Trophoblast cell (in vitro differentiated cells and primary cell): ENCODE measurements around the gene MYLK.

Experiments
- DNase-seq, 2 donors: peaks; one replicate each; pipeline ENCODE4 v3.0.0-alpha.2; 2016
- H2AFZ ChIP-seq: 2 replicates; pipeline ENCODE4 v1.6.1; 2013; ENCODE audit warnings: low read length, moderate library complexity, mild to moderate bottlenecking; ENCODE audit not compliant: insufficient read depth, poor library complexity
- H2AK5ac ChIP-seq: 2 replicates; pipeline ENCODE4 v1.6.1; 2013; ENCODE audit warnings: mild to moderate bottlenecking, low read length
- H2BK120ac ChIP-seq: 2 replicates; pipeline ENCODE4 v1.6.1; 2013; ENCODE audit warnings: low read length, mild to moderate bottlenecking, moderate library complexity; ENCODE audit not compliant: insufficient read depth, poor library complexity
- H2BK12ac ChIP-seq: 2 replicates; pipeline ENCODE4 v1.6.1; 2013; ENCODE audit warnings: mild to moderate bottlenecking, low read length, moderate library complexity
- H2BK5ac ChIP-seq: 2 replicates; pipeline ENCODE4 v1.6.1; 2013; ENCODE audit warnings: low read length, low read depth, moderate library complexity, mild to moderate bottlenecking; ENCODE audit not compliant: poor library complexity
- H3K14ac ChIP-seq: 2 replicates; pipeline ENCODE4 v1.6.1; 2013; ENCODE audit warnings: mild to moderate bottlenecking, low read length
- H3K18ac ChIP-seq: 2 replicates; pipeline ENCODE4 v1.6.1; 2013; ENCODE audit warnings: mild to moderate bottlenecking, low read length
- H3K23ac ChIP-seq: 2 replicates; pipeline ENCODE4 v1.6.1; 2013; ENCODE audit warnings: low read length
- H3K27ac ChIP-seq: 2 replicates; pipeline ENCODE4 v1.5.1; 2013; ENCODE audit warnings: low read depth, mild to moderate bottlenecking, inconsistent platforms, low read length, moderate library complexity
- H3K27me3 ChIP-seq: 2 replicates; pipeline ENCODE4 v1.6.1; 2013; ENCODE audit warnings: inconsistent platforms, mild to moderate bottlenecking, low read length, moderate library complexity; ENCODE audit not compliant: insufficient read depth
- H3K36me3 ChIP-seq, 2 experiments: 1 replicate in 1 of 2; 2 replicates in 1 of 2; pipeline ENCODE4 v1.6.1; 2013; ENCODE audit warnings: low read length in 2 of 2, mild to moderate bottlenecking in 2 of 2, moderate library complexity in 1 of 2; ENCODE audit not compliant: insufficient read depth in 2 of 2, control insufficient read depth in 1 of 2
- H3K4ac ChIP-seq: 2 replicates; pipeline ENCODE4 v1.6.1; 2013; ENCODE audit warnings: low read depth, mild to moderate bottlenecking, low read length, moderate library complexity
- H3K4me1 ChIP-seq, 2 experiments: 1 replicate in 1 of 2; 2 replicates in 1 of 2; pipeline ENCODE4 v1.6.1; 2013; ENCODE audit warnings: low read length in 2 of 2, mild to moderate bottlenecking in 2 of 2, moderate library complexity in 1 of 2; ENCODE audit not compliant: insufficient read depth in 2 of 2, control insufficient read depth in 1 of 2
- H3K4me2 ChIP-seq: 2 replicates; pipeline ENCODE4 v1.6.1; 2013; ENCODE audit warnings: inconsistent platforms, mild to moderate bottlenecking, low read length, moderate library complexity
- H3K4me3 ChIP-seq: 2 replicates; pipeline ENCODE4 v1.5.1; 2013; ENCODE audit warnings: mild to moderate bottlenecking, low read depth, low read length, inconsistent platforms
- H3K79me1 ChIP-seq: one replicate; pipeline ENCODE4 v1.6.1; 2013; ENCODE audit warnings: low read length
- H3K79me2 ChIP-seq: 2 replicates; pipeline ENCODE4 v1.6.1; 2013; ENCODE audit warnings: low read length, mild to moderate bottlenecking; ENCODE audit not compliant: control insufficient read depth, insufficient read depth, poor library complexity
- H3K9ac ChIP-seq: 2 replicates; pipeline ENCODE4 v1.6.1; 2013; ENCODE audit warnings: mild to moderate bottlenecking, low read length
- H3K9me3 ChIP-seq: 2 replicates; pipeline ENCODE4 v1.6.1; 2013; ENCODE audit warnings: low read depth, mild to moderate bottlenecking, control low read depth, inconsistent platforms, low read length; ENCODE audit not compliant: insufficient read depth
- H4K12ac ChIP-seq: 2 replicates; pipeline ENCODE4 v1.6.1; 2013; ENCODE audit warnings: low read depth, mild to moderate bottlenecking, low read length, moderate library complexity
- H4K8ac ChIP-seq: 2 replicates; pipeline ENCODE4 v1.6.1; 2013; ENCODE audit warnings: low read depth, mild to moderate bottlenecking, low read length, moderate library complexity
- H4K91ac ChIP-seq: one replicate; pipeline ENCODE4 v1.6.1; 2013; ENCODE audit warnings: low read depth, mild to moderate bottlenecking, low read length, moderate library complexity
- WGBS: extraction: QIAGEN DNeasy Blood & Tissue Kit; methylation state at CpG from one replicate; pipeline ENCODE4 v1.1.7; 2013; ENCODE audit warnings: missing lambda C conversion rate; ENCODE audit not compliant: insufficient read length, insufficient coverage; ENCODE audit errors: extremely low coverage; 5-methylcytosine and 5-hydroxymethylcytosine counted together

The MYLK gene

GRCh38 chr3:123795471-123796251 lies 88.5 kb downstream of the MYLK start:
- H3K27me3 ChIP-seq = no peaks in the 10 kb centered on the region
- no peak overlapping the region for H3K4ac ChIP-seq
- H3K14ac ChIP-seq = no peak overlapping the region
- no peak overlapping the region for H3K23ac ChIP-seq
- H3K4me1 ChIP-seq = peaks cover 21 to 30% of the 10 kb centered on the region in 2 experiments
- H3K79me2 ChIP-seq = no peaks in the 10 kb centered on the region
- H2BK120ac ChIP-seq = peak overlapping the region; percentile 53
- H3K27ac ChIP-seq = no peak overlapping the region
- H2AFZ ChIP-seq = no peak overlapping the region
- H4K12ac ChIP-seq = no peak overlapping the region
- H3K4me2 ChIP-seq = no peak overlapping the region
- no peak overlapping the region for H4K91ac ChIP-seq
- H2BK5ac ChIP-seq = no peak overlapping the region
- peak overlapping the region; percentile 43 for H2AK5ac ChIP-seq
- H3K36me3 ChIP-seq = no peaks in the 10 kb centered on the region
- no peak overlapping the region for H3K9ac ChIP-seq
- H2BK12ac ChIP-seq = peak overlapping the region; percentile 63
- H3K79me1 ChIP-seq = peaks cover 26% of the 10 kb centered on the region
- H3K18ac ChIP-seq = no peak overlapping the region
- H3K4me3 ChIP-seq = no peak overlapping the region
- H3K9me3 ChIP-seq = peaks cover 3% of the 10 kb centered on the region
- no CpG with 5 or more reads among the region's 4 CpGs for WGBS
- peak overlapping the region; percentile 9 for H4K8ac ChIP-seq
- no peak for DNase-seq

DNA sequence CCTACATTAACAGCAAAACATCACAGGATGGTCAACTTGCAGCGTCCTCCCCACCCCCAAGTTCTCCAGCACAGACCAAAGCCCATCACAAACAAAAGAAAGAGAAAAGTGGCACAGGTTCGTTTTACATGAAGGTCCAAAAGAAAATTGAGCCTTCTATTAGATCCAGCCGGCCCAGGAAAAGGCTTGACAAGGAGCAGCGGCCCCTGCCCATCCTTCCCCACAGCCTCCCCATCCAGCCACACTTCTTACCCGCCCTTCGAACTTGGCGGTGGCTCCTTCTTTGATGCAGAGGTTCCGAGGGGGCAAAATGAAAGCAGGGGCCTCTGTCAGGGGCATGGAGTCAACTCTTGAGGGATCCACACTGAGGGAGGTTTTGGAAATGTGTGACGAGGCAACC lies 90.7 kb downstream of the MYLK start:
- H2BK120ac ChIP-seq = peak overlapping the region; percentile 87
- no peak for DNase-seq
- peak overlapping the region; percentile 11 for H2AK5ac ChIP-seq
- H2BK5ac ChIP-seq = peak overlapping the region; percentile 51
- peak overlapping the region; percentile 92 for H4K91ac ChIP-seq
- peaks cover 44% of the 10 kb centered on the region for H3K79me1 ChIP-seq
- no peaks in the 10 kb centered on the region for H3K9me3 ChIP-seq
- peak overlapping the region; percentile 66 for H2BK12ac ChIP-seq
- peak overlapping the region; percentile 68 for H3K14ac ChIP-seq
- H3K79me2 ChIP-seq = peaks cover 5% of the 10 kb centered on the region
- H3K4me3 ChIP-seq = no peak overlapping the region
- H2AFZ ChIP-seq = no peak overlapping the region
- peak overlapping the region; percentile 43 for H4K8ac ChIP-seq
- WGBS = no CpG with 5 or more reads among the region's 9 CpGs
- H3K4me2 ChIP-seq = peak overlapping the region; percentile 32
- H3K27ac ChIP-seq = peak overlapping the region; percentile 92
- peak overlapping the region; percentile 13 for H3K4ac ChIP-seq
- H3K36me3 ChIP-seq = no peaks in the 10 kb centered on the region
- H4K12ac ChIP-seq = peak overlapping the region; percentile 19
- H3K23ac ChIP-seq = no peak overlapping the region
- no peak overlapping the region for H3K9ac ChIP-seq
- H3K18ac ChIP-seq = peak overlapping the region; percentile 17
- peaks cover 31 to 42% of the 10 kb centered on the region in 2 experiments for H3K4me1 ChIP-seq
- no peaks in the 10 kb centered on the region for H3K27me3 ChIP-seq

- H2BK5ac ChIP-seq = peak overlapping the region; percentile 65
Measured at GRCh38 chr3:123792473-123793201, 91.5 kb downstream of the MYLK start.

GRCh38 chr3:123791898-123792297 lies 92.2 kb downstream of the MYLK start:
- Histone ChIP-seq H3K14ac (peak overlapping the region; percentile 42), H2BK12ac (peak overlapping the region; percentile 78), H3K4ac (peak overlapping the region; percentile 8), H4K12ac (no peak overlapping the region), H3K4me3 (no peak overlapping the region), H3K9me3 (no peaks in the 10 kb centered on the region), H3K27ac (peak overlapping the region; percentile 94), H2BK5ac (peak overlapping the region; percentile 47), H3K4me1 (peaks cover 36 to 46% of the 10 kb centered on the region in 2 experiments), H3K23ac (no peak overlapping the region), H3K27me3 (no peaks in the 10 kb centered on the region), H3K4me2 (peak overlapping the region; percentile 3), H3K9ac (no peak overlapping the region), H4K8ac (peak overlapping the region; percentile 5), H3K36me3 (peaks cover 3% of the 10 kb centered on the region in 2 experiments), H3K79me1 (peaks cover 51% of the 10 kb centered on the region), H3K18ac (peak overlapping the region; percentile 8), H2AFZ (no peak overlapping the region), H4K91ac (peak overlapping the region; percentile 85), H2AK5ac (peak overlapping the region; percentile 7), H2BK120ac (peak overlapping the region; percentile 25), H3K79me2 (peaks cover 5% of the 10 kb centered on the region)
- DNase-seq = peak in 1 of 2 donors; percentile 6
- WGBS = no CpG with 5 or more reads among the region's 3 CpGs

More at GRCh38 chr3:123792473-123793201, 91.5 kb downstream of the MYLK start:
- no peak overlapping the region for H3K18ac ChIP-seq
- DNase-seq = peak; percentile 94 to 96
- peak overlapping the region; percentile 87 for H2BK120ac ChIP-seq
- no peaks in the 10 kb centered on the region for H3K36me3 ChIP-seq
- H3K79me2 ChIP-seq = peaks cover 5% of the 10 kb centered on the region
- no peak overlapping the region for H4K8ac ChIP-seq
- H3K4me1 ChIP-seq = peaks cover 34 to 46% of the 10 kb centered on the region in 2 experiments
- H4K12ac ChIP-seq = no peak overlapping the region
- H2AFZ ChIP-seq = no peak overlapping the region
- no peak overlapping the region for H3K23ac ChIP-seq
- no peak overlapping the region for H3K9ac ChIP-seq
- no peak overlapping the region for H3K14ac ChIP-seq
- no peaks in the 10 kb centered on the region for H3K27me3 ChIP-seq
- H2AK5ac ChIP-seq = no peak overlapping the region
- H3K4me2 ChIP-seq = peak overlapping the region; percentile 36
- WGBS = no CpG with 5 or more reads among the region's 6 CpGs
- no peaks in the 10 kb centered on the region for H3K9me3 ChIP-seq
- H4K91ac ChIP-seq = peak overlapping the region; percentile 92
- H3K79me1 ChIP-seq = peaks cover 47% of the 10 kb centered on the region
- H3K4ac ChIP-seq = no peak overlapping the region
- H3K27ac ChIP-seq = peak overlapping the region; percentile 94
- H2BK12ac ChIP-seq = peak overlapping the region; percentile 21
- no peak overlapping the region for H3K4me3 ChIP-seq
